Prostate gland (tissue), 2 donors: ENCODE data around the gene RGMA.

ENCODE experiments used
- CTCF ChIP-seq, 4 experiments: fragments of 200-600 bp in 2 of 4; fragments of 450-650 bp in 2 of 4; sonication (generic) in 2 of 4; IDR thresholded peaks; 1 replicate in 3 of 4; 2 replicates in 1 of 4; pipeline ENCODE4 v1.5.1; 2016 to 2019; ENCODE audit warnings: antibody characterized with exemption in 4 of 4, mild to moderate bottlenecking in 2 of 4, moderate library complexity in 2 of 4
- POLR2A ChIP-seq: fragments of 450-650 bp; IDR thresholded peaks from one replicate; pipeline ENCODE4 v1.6.1; 2016; ENCODE audit warnings: antibody characterized with exemption, mild to moderate bottlenecking

GRCh38 chr15:92989470-92989869, 99.5 kb downstream of the RGMA start:
- TF ChIP-seq CTCF (IDR thresholded peaks at IDR 0.05) (no peak), POLR2A (no peak)
